Keratinocyte (primary cell): Measurements from ENCODE around the gene IDI1. TPM values are rescaled to one million over a fixed set of nuclear protein-coding genes. Genes with fewer than 3 reads are reported as not detected.
A peak's percentile ranks its signal among the peaks of the same experiment; 100 is the strongest.

Source experiments
- DNase-seq: peaks from one replicate; pipeline ENCODE4 v3.0.0-alpha.2; 2011; ENCODE audit warnings: low read depth, missing footprints, low spot score
- FAIRE-seq: peaks from 2 replicates; lab custom pipeline; 2011; peaks lifted over from hg19 to GRCh38; lab: Jason Lieb, UNC
- H2AFZ ChIP-seq: 2 replicates; pipeline ENCODE4 v1.6.0; 2012; ENCODE audit warnings: low read length, control low read depth, inconsistent platforms; ENCODE audit not compliant: control insufficient read depth
- H3K27ac ChIP-seq: 2 replicates; pipeline ENCODE4 v1.5.1; 2011; ENCODE audit warnings: low read length; ENCODE audit not compliant: control insufficient read depth, insufficient read depth
- H3K27me3 ChIP-seq: 3 replicates; pipeline ENCODE4 v1.6.0; 2011; ENCODE audit warnings: low read length; ENCODE audit not compliant: control insufficient read depth, insufficient read depth; ENCODE audit errors: extremely low read depth
- H3K36me3 ChIP-seq, 2 experiments: 2 replicates in 1 of 2; 3 replicates in 1 of 2; pipeline ENCODE4 v1.5.1; 2011; ENCODE audit warnings: low read length in 2 of 2, mild to moderate bottlenecking in 1 of 2; ENCODE audit not compliant: control insufficient read depth in 2 of 2, insufficient read depth in 2 of 2; ENCODE audit errors: extremely low read depth in 1 of 2
- H3K4me1 ChIP-seq: 3 replicates; pipeline ENCODE4 v1.5.1; 2011; ENCODE audit warnings: low read length; ENCODE audit not compliant: control insufficient read depth, insufficient read depth; ENCODE audit errors: extremely low read depth
- H3K4me2 ChIP-seq: 3 replicates; pipeline ENCODE4 v1.6.0; 2011; ENCODE audit warnings: low read depth, low read length; ENCODE audit not compliant: control insufficient read depth, insufficient read depth; ENCODE audit errors: extremely low read depth
- H3K4me3 ChIP-seq, 3 experiments: fragments of 200-600 bp in 1 of 3; sonication (generic) in 1 of 3; 2 replicates in 2 of 3; 3 replicates in 1 of 3; pipeline ENCODE4 v1.5.1; 2011 to 2016; ENCODE audit warnings: low read length in 3 of 3, mild to moderate bottlenecking in 3 of 3, control low read depth in 2 of 3, inconsistent platforms in 1 of 3, low read depth in 1 of 3, mixed read lengths in 1 of 3, mixed run types in 1 of 3, moderate library complexity in 1 of 3; ENCODE audit not compliant: control insufficient read depth in 2 of 3, insufficient read depth in 2 of 3; ENCODE audit errors: extremely low read depth in 1 of 3
- H3K79me2 ChIP-seq: 2 replicates; pipeline ENCODE4 v1.6.0; 2012; ENCODE audit warnings: low read length; ENCODE audit not compliant: control insufficient read depth, insufficient read depth
- H3K9ac ChIP-seq: 3 replicates; pipeline ENCODE4 v1.6.0; 2011; ENCODE audit warnings: low read length; ENCODE audit not compliant: control insufficient read depth, insufficient read depth; ENCODE audit errors: extremely low read depth
- H3K9me1 ChIP-seq: 3 replicates; pipeline ENCODE4 v1.6.0; 2011; ENCODE audit warnings: low read length; ENCODE audit not compliant: control insufficient read depth, insufficient read depth; ENCODE audit errors: extremely low read depth
- H3K9me3 ChIP-seq: 2 replicates; pipeline ENCODE4 v1.5.1; 2012; ENCODE audit warnings: low read depth, low read length; ENCODE audit not compliant: control insufficient read depth
- H4K20me1 ChIP-seq: 3 replicates; pipeline ENCODE4 v1.6.0; 2011; ENCODE audit warnings: low read length; ENCODE audit not compliant: control insufficient read depth, insufficient read depth; ENCODE audit errors: extremely low read depth
- EZH2 ChIP-seq: IDR thresholded peaks from one replicate; pipeline ENCODE4 v1.6.1; 2012; ENCODE audit warnings: inconsistent platforms, mild to moderate bottlenecking, low read length, moderate library complexity
- dilution Hi-C: fragments of 300-500 bp; cut with MboI; formaldehyde crosslinking; loops from one replicate; pipeline ENCODE4 v1.7.0; 2020; ENCODE audit warnings: low sequenced_read_pairs; ENCODE audit not compliant: extremely low pct_ligation_motif_present
- polyA plus RNA-seq, 5 experiments: library from polyadenylated mRNA; depleted of rRNA in 3 of 5; stranded (reverse) in 3 of 5; stranded (forward) in 1 of 5; unstranded in 1 of 5; fragments of >200 nt; gene quantifications; 1 replicate in 1 of 5; 2 replicates in 3 of 5; 3 replicates in 1 of 5; pipeline versions ENCODE4 v1.2.1 to v1.2.3, GENCODE V29; 2011 to 2012; ENCODE audit warnings: missing spikeins in 2 of 5, low read depth in 1 of 5, low replicate concordance in 1 of 5
- TF ChIP-seq, protein P1 (sequence below), 3 experiments: IDR thresholded peaks in 1 of 3; conservative IDR thresholded peaks in 1 of 3; optimal IDR thresholded peaks in 1 of 3; 2 replicates in 2 of 3; 3 replicates in 1 of 3; pipeline versions ENCODE3 to v1.5.1; 2011; ENCODE audit warnings: low read length in 3 of 3, mild to moderate bottlenecking in 3 of 3, moderate library complexity in 2 of 3, control low read depth in 1 of 3, inconsistent platforms in 1 of 3; ENCODE audit not compliant: insufficient read depth in 2 of 3; ENCODE audit errors: extremely low read depth in 1 of 3

The IDI1 gene
- polyA plus RNA-seq, 1 donor (not counting 4 experiments of a cell fraction or from before 2014, with no cell fraction given): 298 TPM

DNA sequence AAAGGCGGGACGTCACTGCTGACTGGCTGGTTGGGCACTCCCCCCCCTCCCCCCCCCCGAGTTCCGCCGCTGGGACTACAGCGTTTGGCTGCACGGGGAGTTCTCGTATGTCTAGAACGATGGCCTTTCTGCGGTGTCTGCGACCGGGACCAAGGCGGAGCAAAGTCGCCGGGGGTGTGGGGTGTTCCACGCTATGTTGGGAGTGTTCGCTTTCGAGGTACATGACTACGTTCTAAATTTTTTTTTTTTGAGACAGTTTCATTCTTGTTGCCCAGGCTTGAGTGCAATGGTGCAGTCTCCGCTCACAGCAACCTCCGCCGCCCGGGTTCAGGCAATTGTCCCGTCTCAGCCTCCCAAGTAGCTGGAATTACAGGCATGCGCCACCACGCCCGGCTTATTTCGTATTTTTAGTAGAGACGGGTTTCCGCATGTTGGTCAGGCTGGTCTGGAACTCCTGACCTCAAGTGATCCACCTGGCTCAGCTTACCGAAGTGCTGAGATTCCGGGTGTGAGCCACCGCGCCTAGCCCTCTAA lies 573 bp upstream of the IDI1 start:
- Histone ChIP-seq H3K27ac (peak overlapping the region; percentile 95), H3K9ac (peak overlapping the region; percentile 93), H3K4me1 (peaks cover 41% of the 10 kb centered on the region), H3K9me3 (no peaks in the 10 kb centered on the region), H3K79me2 (peaks cover 75% of the 10 kb centered on the region), H4K20me1 (peaks cover 20% of the 10 kb centered on the region), H3K9me1 (no peaks in the 10 kb centered on the region), H3K27me3 (no peaks in the 10 kb centered on the region), H3K36me3 (peaks cover 5 to 10% of the 10 kb centered on the region in 2 experiments), H3K4me2 (peak overlapping the region; percentile 72), H3K4me3 (peak overlapping the region; percentile 90 to 96 (median 94)), H2AFZ (peak overlapping the region; percentile 17)
- DNase-seq (no peak), FAIRE-seq (no peak)
- TF ChIP-seq, protein P1, sequence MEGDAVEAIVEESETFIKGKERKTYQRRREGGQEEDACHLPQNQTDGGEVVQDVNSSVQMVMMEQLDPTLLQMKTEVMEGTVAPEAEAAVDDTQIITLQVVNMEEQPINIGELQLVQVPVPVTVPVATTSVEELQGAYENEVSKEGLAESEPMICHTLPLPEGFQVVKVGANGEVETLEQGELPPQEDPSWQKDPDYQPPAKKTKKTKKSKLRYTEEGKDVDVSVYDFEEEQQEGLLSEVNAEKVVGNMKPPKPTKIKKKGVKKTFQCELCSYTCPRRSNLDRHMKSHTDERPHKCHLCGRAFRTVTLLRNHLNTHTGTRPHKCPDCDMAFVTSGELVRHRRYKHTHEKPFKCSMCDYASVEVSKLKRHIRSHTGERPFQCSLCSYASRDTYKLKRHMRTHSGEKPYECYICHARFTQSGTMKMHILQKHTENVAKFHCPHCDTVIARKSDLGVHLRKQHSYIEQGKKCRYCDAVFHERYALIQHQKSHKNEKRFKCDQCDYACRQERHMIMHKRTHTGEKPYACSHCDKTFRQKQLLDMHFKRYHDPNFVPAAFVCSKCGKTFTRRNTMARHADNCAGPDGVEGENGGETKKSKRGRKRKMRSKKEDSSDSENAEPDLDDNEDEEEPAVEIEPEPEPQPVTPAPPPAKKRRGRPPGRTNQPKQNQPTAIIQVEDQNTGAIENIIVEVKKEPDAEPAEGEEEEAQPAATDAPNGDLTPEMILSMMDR (optimal IDR thresholded peaks at IDR 0.05 in 1 of 3, IDR thresholded peaks at IDR 0.05 in 1 of 3, conservative IDR thresholded peaks at IDR 0.05 in 1 of 3; ENCODE audit: extremely low read depth in 1 of 3, insufficient read depth in 2 of 3, low read length in 3 of 3): no peak
- no peak for TF ChIP-seq EZH2
- dilution Hi-C loops: no loop called here

DNA sequence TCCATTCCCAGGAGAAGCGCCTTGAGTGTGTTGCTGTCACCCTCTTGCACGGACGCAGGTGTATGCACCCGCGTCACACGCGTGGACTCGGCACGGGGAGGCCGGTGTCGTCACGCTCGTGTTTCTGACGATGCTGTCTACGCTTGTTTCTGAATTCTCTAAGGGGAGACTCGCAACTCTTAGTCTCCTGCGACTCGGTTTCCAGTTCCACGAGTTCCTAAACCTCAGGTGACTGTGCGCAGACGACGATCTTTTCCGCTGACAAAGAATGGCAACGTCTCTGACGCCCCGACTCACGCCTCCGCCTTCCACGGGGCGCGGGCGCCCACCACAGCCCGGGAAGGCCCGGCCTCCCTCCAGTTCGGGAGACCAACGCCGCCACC lies 579 bp downstream of the IDI1 start:
- Histone ChIP-seq H3K9me1 (no peaks in the 10 kb centered on the region), H3K79me2 (peaks cover 76% of the 10 kb centered on the region), H3K36me3 (peaks cover 14 to 21% of the 10 kb centered on the region in 2 experiments), H3K4me1 (peaks cover 34% of the 10 kb centered on the region), H3K9me3 (no peaks in the 10 kb centered on the region), H3K4me3 (peak overlapping the region; percentile 91 to 95 (median 94)), H4K20me1 (peaks cover 30% of the 10 kb centered on the region), H2AFZ (no peak overlapping the region), H3K27me3 (no peaks in the 10 kb centered on the region), H3K27ac (peak overlapping the region; percentile 95), H3K9ac (peak overlapping the region; percentile 93), H3K4me2 (peak overlapping the region; percentile 87)
- TF ChIP-seq, protein P1 (optimal IDR thresholded peaks at IDR 0.05 in 1 of 3, IDR thresholded peaks at IDR 0.05 in 1 of 3, conservative IDR thresholded peaks at IDR 0.05 in 1 of 3; ENCODE audit: extremely low read depth in 1 of 3, insufficient read depth in 2 of 3, low read length in 3 of 3): no peak
- no peak for TF ChIP-seq EZH2
- DNase-seq (no peak), FAIRE-seq (no peak)
- dilution Hi-C loops: no loop called here
